Thymus (tissue), 11 donors: ENCODE measurements around the gene HM13. TPM values are rescaled to one million over a fixed set of nuclear protein-coding genes. Genes with fewer than 3 reads are reported as not detected.

Experiments used
- DNase-seq, 9 donors: peaks; one replicate each; pipeline ENCODE4 v3.0.0-alpha.2; 2013; ENCODE audit warnings: low spot score in 9 of 9, low read depth in 6 of 9, missing footprints in 1 of 9
- H3K27ac ChIP-seq, 2 donors: one replicate each; pipeline ENCODE4 v1.5.1; 2013; ENCODE audit warnings: control low read depth in 1 of 2, low read depth in 1 of 2, low read length in 1 of 2, mild to moderate bottlenecking in 1 of 2, moderate library complexity in 1 of 2
- H3K27me3 ChIP-seq, 2 donors: one replicate each; pipeline ENCODE4 v1.5.1; 2013; ENCODE audit warnings: low read length in 1 of 2; ENCODE audit not compliant: control insufficient read depth in 2 of 2, insufficient read depth in 1 of 2
- H3K36me3 ChIP-seq, 2 donors: one replicate each; pipeline ENCODE4 v1.5.1; 2013; ENCODE audit warnings: low read length in 1 of 2, mild to moderate bottlenecking in 1 of 2, moderate library complexity in 1 of 2; ENCODE audit not compliant: control insufficient read depth in 2 of 2, insufficient read depth in 2 of 2
- H3K4me1 ChIP-seq, 2 donors: one replicate each; pipeline ENCODE4 v1.5.1; 2013; ENCODE audit warnings: low read length in 2 of 2; ENCODE audit not compliant: control insufficient read depth in 2 of 2, insufficient read depth in 2 of 2
- H3K4me3 ChIP-seq, 2 donors: one replicate each; pipeline ENCODE4 v1.5.1; 2013; ENCODE audit warnings: low read length in 2 of 2, control low read depth in 1 of 2, mild to moderate bottlenecking in 1 of 2
- H3K9me3 ChIP-seq, 2 donors: one replicate each; pipeline ENCODE4 v1.5.1; 2013; ENCODE audit warnings: low read length in 1 of 2, mild to moderate bottlenecking in 1 of 2; ENCODE audit not compliant: control insufficient read depth in 2 of 2, insufficient read depth in 1 of 2
- WGBS: extraction: QIAGEN DNeasy Blood & Tissue Kit; methylation state at CpG from one replicate; pipeline ENCODE4 v1.1.7; 2013; 5-methylcytosine and 5-hydroxymethylcytosine counted together
- polyA plus RNA-seq: library from polyadenylated mRNA; stranded (reverse); fragments of 200-250 nt; gene quantifications from one replicate; pipeline ENCODE4 v1.2.3, GENCODE V29; 2013
- total RNA-seq: library from RNA; stranded (reverse); fragments of 120-200 nt; gene quantifications from one replicate; pipeline ENCODE4 v1.2.4, GENCODE V29; 2013
- donor health status: healthy.

HM13 gene
- total and polyA plus RNA-seq, 2 donors: 23.9 to 87.5 TPM

- peaks cover 22 to 52% of the 10 kb centered on the region in 2 donors for H3K36me3 ChIP-seq
- peaks cover 11 to 51% of the 10 kb centered on the region in 2 donors for H3K4me1 ChIP-seq
- peak overlapping the region in 1 of 2 donors; percentile 72 for H3K27ac ChIP-seq
Measured at GRCh38 chr20:31567380-31567720, 53.1 kb downstream of the HM13 start.

DNA sequence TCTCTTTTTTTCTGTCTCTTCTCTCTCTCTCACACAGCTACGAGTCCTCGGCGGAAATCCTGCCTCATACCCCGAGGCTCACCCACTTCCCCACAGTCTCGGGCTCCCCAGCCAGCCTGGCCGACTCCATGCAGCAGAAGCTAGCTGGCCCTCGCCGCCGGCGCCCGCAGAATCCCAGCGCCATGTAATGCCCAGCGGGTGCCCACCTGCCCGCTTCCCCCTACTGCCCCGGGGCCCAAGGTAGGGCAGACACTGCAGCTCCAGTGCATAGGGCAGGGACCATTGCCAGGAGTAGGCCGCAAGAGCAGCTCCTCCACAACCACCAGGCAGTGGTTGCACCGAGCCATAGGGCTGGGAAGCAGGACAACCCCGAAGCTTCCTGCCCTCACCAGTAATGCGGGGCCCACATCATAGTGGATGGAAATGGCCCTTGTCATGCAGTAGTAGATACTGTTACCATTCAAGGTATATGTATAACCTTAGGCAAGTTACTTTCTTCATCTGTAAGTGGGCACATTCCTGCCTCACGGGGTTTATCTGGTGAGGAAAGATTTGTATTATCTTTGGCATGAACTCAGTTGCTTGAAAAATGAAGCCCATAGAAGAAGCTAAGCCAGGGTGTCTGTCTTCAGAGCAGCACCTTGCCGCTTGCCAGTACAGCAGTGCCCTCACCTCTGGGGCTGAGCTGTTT lies 53.9 kb downstream of the HM13 start:
- Histone ChIP-seq H3K4me1 (peaks cover 16 to 57% of the 10 kb centered on the region in 2 donors), H3K27ac (peak overlapping the region in 1 of 2 donors; percentile 1), H3K9me3 (no peaks in the 10 kb centered on the region), H3K27me3 (no peaks in the 10 kb centered on the region), H3K4me3 (no peak overlapping the region), H3K36me3 (peaks cover 22 to 45% of the 10 kb centered on the region in 2 donors)
- 79% methylated on average over 21 of the region's 21 CpGs for WGBS
- no peak for DNase-seq

More at GRCh38 chr20:31567380-31567720, 53.1 kb downstream of the HM13 start:
- Histone ChIP-seq H3K27me3 (no peaks in the 10 kb centered on the region), H3K4me3 (no peak overlapping the region), H3K9me3 (no peaks in the 10 kb centered on the region)
- no peak for DNase-seq

DNA sequence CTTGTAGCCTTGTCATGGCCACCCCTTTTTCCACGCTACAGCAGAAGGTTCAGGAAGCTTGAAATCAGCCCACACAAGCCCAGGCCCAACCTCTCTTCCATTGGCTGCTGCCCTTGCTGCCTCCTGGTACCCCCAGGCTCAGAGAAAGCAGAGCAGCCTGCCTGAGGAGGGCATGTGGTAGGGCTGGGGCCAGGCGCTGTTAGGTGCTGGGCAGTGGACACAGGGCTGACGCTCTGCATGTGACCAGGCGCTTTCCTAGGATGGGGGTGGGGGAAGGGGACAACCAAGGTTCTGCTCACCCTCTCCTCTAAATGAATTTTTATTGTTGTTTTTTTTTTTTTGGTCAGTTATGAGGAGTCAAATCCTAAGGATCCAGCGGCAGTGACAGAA lies 54.5 kb downstream of the HM13 start:
- Histone ChIP-seq H3K9me3 (no peaks in the 10 kb centered on the region), H3K36me3 (peaks cover 22 to 40% of the 10 kb centered on the region in 2 donors), H3K4me1 (peaks cover 16 to 62% of the 10 kb centered on the region in 2 donors), H3K4me3 (no peak overlapping the region), H3K27ac (no peak overlapping the region), H3K27me3 (no peaks in the 10 kb centered on the region)
- 97% methylated on average over 5 of the region's 5 CpGs for WGBS
- no peak for DNase-seq

DNA sequence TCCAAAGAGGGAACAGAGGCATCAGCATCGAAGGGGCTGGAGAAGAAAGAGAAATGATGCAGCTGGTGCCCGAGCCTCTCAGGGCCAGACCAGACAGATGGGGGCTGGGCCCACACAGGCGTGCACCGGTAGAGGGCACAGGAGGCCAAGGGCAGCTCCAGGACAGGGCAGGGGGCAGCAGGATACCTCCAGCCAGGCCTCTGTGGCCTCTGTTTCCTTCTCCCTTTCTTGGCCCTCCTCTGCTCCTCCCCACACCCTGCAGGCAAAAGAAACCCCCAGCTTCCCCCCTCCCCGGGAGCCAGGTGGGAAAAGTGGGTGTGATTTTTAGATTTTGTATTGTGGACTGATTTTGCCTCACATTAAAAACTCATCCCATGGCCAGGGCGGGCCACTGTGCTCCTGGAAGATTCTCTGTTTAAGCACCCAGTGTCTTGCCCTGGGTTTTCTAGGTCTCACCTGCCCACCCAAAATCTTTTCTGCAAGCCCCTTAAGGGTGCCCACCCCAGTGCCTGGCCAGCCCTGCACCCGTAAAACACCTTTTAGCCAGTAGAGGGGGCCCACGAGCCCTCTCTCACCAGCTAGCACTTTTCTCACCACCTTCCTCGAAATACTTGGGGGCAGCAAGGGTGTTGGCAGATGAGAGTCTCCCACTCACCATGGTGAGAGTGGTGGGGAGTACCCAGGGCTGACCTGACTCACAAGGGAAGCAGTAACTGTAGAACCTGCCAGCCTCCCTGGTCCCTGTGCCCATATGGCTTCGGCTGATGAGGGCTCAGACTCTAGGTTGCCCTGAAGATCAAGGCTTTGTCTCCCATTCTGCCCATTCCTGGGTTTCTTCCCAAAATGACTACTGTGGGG lies 55.1 kb downstream of the HM13 start:
- no peaks in the 10 kb centered on the region for H3K27me3 ChIP-seq
- no peaks in the 10 kb centered on the region for H3K9me3 ChIP-seq
- peak in 5 of 9 donors; percentile 57 to 79 (median 59) for DNase-seq
- peaks cover 16 to 64% of the 10 kb centered on the region in 2 donors for H3K4me1 ChIP-seq
- H3K36me3 ChIP-seq: peaks cover 17 to 35% of the 10 kb centered on the region in 2 donors
- H3K4me3 ChIP-seq: no peak overlapping the region
- no peak overlapping the region for H3K27ac ChIP-seq
- WGBS: 65% methylated on average over 10 of the region's 10 CpGs

DNA sequence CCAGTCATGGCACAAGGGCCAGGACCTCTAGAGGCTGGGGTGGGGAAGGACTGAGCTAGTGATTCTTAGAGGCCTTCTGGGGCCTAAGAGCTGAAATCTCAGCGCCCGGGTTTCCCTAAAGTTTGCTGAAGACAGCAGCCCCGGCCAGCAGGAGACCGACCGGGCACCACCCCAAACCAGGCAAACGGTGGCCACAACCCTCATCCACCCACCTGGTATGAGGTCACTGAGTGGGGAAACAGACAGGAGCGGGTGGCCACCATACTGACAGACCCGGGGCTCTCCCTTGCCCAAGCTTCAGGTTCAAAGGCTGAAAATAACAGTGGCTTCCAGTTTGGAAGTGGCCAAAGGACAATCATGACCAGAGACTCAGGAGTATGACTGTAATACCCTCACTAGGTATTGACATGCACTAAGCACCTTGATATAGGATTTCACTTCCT lies 55.8 kb downstream of the HM13 start:
- Histone ChIP-seq H3K4me3 (no peak overlapping the region), H3K27ac (no peak overlapping the region), H3K27me3 (no peaks in the 10 kb centered on the region), H3K4me1 (peaks cover 16 to 64% of the 10 kb centered on the region in 2 donors), H3K9me3 (no peaks in the 10 kb centered on the region), H3K36me3 (peaks cover 17 to 33% of the 10 kb centered on the region in 2 donors)
- no peak for DNase-seq
- 96% methylated on average over 8 of the region's 8 CpGs for WGBS

DNA sequence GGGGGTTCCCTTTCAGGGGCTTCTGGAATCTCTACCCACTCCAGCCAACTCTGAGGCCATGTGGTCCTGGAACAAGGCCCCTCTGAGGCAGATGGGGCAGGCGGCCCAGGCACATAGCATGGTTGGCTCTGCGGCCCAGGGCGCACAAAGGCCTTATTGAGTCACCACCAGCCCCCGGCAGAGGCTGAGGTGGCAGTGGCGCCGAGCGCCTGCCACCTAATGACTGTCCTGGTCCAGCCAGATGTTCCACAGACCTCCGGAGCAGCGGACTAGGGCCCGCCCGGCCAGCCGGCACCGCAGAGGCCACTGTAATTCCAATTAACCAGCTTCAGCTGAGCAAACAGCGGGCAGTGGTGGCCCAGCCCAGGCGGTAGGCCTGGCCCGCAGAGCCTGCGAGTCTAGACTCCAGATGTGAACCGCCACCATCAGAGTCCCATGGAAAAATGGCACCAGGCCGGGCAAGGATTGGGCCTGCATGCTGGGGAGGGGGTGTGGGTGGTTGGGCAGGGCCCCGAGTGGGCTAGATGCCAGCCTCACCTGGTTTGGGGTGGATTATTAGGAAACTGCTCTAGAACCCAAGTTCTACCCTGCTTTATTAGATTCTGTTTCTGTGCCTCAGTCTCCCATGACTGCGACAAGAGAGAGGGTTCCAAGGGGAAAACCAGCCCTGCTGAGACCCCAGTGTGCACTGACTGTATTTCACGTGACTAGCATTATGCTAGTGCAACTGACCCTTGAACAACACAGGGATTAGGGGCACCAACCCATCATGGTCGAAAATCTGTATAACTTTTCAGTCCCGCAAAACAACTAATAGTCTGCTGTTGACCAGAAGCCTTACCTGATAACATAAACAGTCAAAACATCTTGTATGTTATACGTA lies 56.7 kb downstream of the HM13 start:
- peaks cover 17 to 26% of the 10 kb centered on the region in 2 donors for H3K36me3 ChIP-seq
- WGBS: 98% methylated on average over 25 of the region's 25 CpGs
- H3K9me3 ChIP-seq: no peaks in the 10 kb centered on the region
- no peaks in the 10 kb centered on the region for H3K27me3 ChIP-seq
- H3K4me3 ChIP-seq: no peak overlapping the region
- peaks cover 16 to 57% of the 10 kb centered on the region in 2 donors for H3K4me1 ChIP-seq
- no peak overlapping the region for H3K27ac ChIP-seq
- DNase-seq: no peak

- DNase-seq: no peak
- H3K36me3 ChIP-seq: peaks cover 15 to 21% of the 10 kb centered on the region in 2 donors
- no peaks in the 10 kb centered on the region for H3K9me3 ChIP-seq
- peaks cover 13 to 51% of the 10 kb centered on the region in 2 donors for H3K4me1 ChIP-seq
- H3K27me3 ChIP-seq: no peaks in the 10 kb centered on the region
- peak overlapping the region; percentile 58 to 61 for H3K4me3 ChIP-seq
- H3K27ac ChIP-seq: peak overlapping the region; percentile 76 to 86
- 35% methylated on average over 17 of the region's 17 CpGs for WGBS
Measured at GRCh38 chr20:31572042-31572700, 57.9 kb downstream of the HM13 start.

DNA sequence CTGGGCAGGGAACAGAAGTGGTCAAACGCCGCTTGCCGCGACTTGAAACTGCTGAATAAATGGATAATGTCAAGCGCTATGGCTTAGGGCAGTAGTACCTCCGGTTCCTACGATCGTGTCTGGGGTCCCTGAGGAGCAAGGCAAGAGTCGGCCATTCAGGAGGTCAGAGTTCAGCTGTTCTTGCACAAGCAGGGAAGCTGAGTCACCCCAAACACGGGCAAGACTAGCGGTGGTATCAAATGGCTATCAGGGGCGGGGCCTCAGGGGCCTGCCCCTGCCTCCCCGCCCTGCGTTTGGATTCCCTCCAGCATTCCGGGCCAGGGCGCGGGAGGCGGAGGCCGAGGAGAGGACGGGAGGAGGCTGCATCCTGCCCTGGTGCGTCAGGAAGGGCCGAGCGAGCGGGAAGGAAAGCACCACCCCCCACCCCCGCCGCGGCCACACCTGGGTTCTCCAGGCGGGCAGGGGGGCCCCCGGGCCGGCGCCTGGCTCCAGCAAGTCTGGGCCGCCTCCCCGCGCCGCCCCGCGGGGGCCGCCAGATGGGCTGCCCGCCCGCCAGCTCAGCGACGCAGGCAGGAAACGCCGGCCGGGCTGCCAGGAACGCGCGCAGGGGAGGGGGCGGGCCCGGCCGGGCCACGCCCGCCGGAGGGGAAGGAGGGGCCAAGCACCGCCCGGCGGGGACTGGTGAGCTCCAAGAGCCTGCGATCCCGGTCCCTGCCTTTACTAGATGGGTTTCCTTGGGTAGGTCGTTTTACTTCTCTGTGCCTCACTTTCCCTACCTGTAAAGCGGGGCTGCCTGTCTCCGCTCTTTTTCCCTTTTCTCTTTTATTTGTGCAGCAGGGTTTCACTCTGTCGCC lies 58.7 kb downstream of the HM13 start:
- Histone ChIP-seq H3K4me1 (peaks cover 9 to 49% of the 10 kb centered on the region in 2 donors), H3K4me3 (peak overlapping the region; percentile 60 to 61), H3K27ac (peak overlapping the region; percentile 76 to 94), H3K27me3 (no peaks in the 10 kb centered on the region), H3K9me3 (no peaks in the 10 kb centered on the region), H3K36me3 (peaks cover 10 to 19% of the 10 kb centered on the region in 2 donors)
- DNase-seq: peak in 7 of 9 donors; percentile 66 to 94 (median 84)
- 1% methylated on average over 63 of the region's 63 CpGs for WGBS
